G401 (cell line): ENCODE results near the gene TRAIP. TPM values are rescaled to one million over a fixed set of nuclear protein-coding genes. Genes with fewer than 3 reads are reported as not detected.
"Not testable (repeated sequence)": the region's sequence is repeated elsewhere in the genome, so short reads cannot be mapped to it uniquely, and the experiment has no call there.

ENCODE experiments used
- DNase-seq: peaks from one replicate; pipeline ENCODE4 v3.0.0-alpha.2; 2015; ENCODE audit warnings: low spot score
- in situ Hi-C: cut with HindIII; loops from 2 replicates; pipeline ENCODE4 v1.10.0; 2016; ENCODE audit warnings: low sequenced_read_pairs, mixed read lengths
- total RNA-seq: library from RNA; depleted of rRNA; stranded (reverse); fragments of >200 nt; shearing (Covaris generic); gene quantifications from 2 replicates; pipeline ENCODE4 v1.2.3, GENCODE V29; 2014

Gene TRAIP
- total RNA-seq, 1 experiment from 2014 or later, result 20.4 TPM

- no peak for DNase-seq
- in situ Hi-C loops, result no loop called here
Measured at GRCh38 chr3:49794926-49795905, 61.1 kb downstream of the TRAIP start.

- DNase-seq, result no peak
- in situ Hi-C loops, result no loop called here
Measured at GRCh38 chr3:49794431-49794830, 61.9 kb downstream of the TRAIP start.

- in situ Hi-C loops, result no loop called here
- no peak for DNase-seq
Measured at GRCh38 chr3:49793486-49794085, 62.8 kb downstream of the TRAIP start.

GRCh38 chr3:49792371-49793150 is 63.8 kb downstream of the TRAIP start:
- in situ Hi-C loops, result no loop called here

GRCh38 chr3:49791571-49791970 is 64.8 kb downstream of the TRAIP start:
- DNase-seq, result no peak
- in situ Hi-C loops, result no loop called here

More at GRCh38 chr3:49792371-49793150, 63.8 kb downstream of the TRAIP start:
- no peak for DNase-seq

GRCh38 chr3:49790626-49791411 is 65.5 kb downstream of the TRAIP start:
- in situ Hi-C loops, result no loop called here
- DNase-seq, result no peak

GRCh38 chr3:49788056-49788455 is 68.3 kb downstream of the TRAIP start:
- no peak for DNase-seq
- in situ Hi-C loops, result no loop called here

GRCh38 chr3:49787536-49787935 is 68.8 kb downstream of the TRAIP start:
- in situ Hi-C loops, result no loop called here
- no peak for DNase-seq

GRCh38 chr3:49787182-49787464 is 69.2 kb downstream of the TRAIP start:
- no peak for DNase-seq
- in situ Hi-C loops, result no loop called here

GRCh38 chr3:49786357-49787181 is 69.8 kb downstream of the TRAIP start, which contains the start of gene IP6K1:
Gene IP6K1, minus strand, starts transcription at chr3:49786542. Its CDS starts 38,502 bp downstream, at chr3:49748040.
- DNase-seq, result peak; percentile 100
- in situ Hi-C loops, result no loop called here

- peak; percentile 58 for DNase-seq
- in situ Hi-C loops, result no loop called here
Measured at GRCh38 chr3:49785565-49786356, 70.6 kb downstream of the TRAIP start.

GRCh38 chr3:49782277-49782676 is 74.1 kb downstream of the TRAIP start:
- in situ Hi-C loops, DNase-seq: not testable (repeated sequence)

- DNase-seq, result no peak
Measured at GRCh38 chr3:49781415-49782199, 74.8 kb downstream of the TRAIP start.

GRCh38 chr3:49780975-49781365 is 75.4 kb downstream of the TRAIP start:
- in situ Hi-C loops, DNase-seq: not testable (repeated sequence)

More at GRCh38 chr3:49781415-49782199, 74.8 kb downstream of the TRAIP start:
- in situ Hi-C loops, result no loop called here

- no peak for DNase-seq
- in situ Hi-C loops, result no loop called here
Measured at GRCh38 chr3:49780080-49780974, 76.0 kb downstream of the TRAIP start.
